ENCODE data around the gene EXOSC5. TPM values are rescaled to one million over a fixed set of nuclear protein-coding genes. Genes with fewer than 3 reads are reported as not detected.
A peak's percentile ranks its signal among the peaks of the same experiment; 100 is the strongest.
"Not testable (repeated sequence)": the region's sequence is repeated elsewhere in the genome, so short reads cannot be mapped to it uniquely, and the experiment has no call there.

Gene EXOSC5
- total RNA-seq, 2 experiments from 2014 or later = 20.9 to 25.9 TPM

DNA sequence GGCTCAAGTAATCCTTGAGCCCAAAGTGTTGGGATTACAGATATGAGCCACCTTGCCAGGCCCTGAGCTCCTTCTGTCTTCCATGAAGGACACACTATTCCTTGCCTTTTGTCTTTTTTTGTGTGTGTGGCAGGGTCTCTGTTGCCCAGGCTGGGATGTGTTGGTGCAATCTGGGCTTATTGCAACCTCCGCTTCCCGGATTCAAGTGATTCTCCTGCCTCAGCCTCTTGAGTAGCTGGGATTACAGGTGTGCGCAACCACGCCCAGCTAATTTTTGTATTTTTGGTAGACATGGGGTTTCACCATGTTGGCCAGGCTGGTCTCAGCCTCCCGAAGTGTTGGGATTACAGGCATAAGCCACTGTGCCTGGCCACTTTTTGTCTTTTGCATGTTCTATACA is 11.7 kb upstream of the EXOSC5 start:
- not testable (repeated sequence) for H3K36me3 Mint-ChIP-seq; DNase-seq; H3K9me3 Mint-ChIP-seq; H3K4me3 Mint-ChIP-seq; H3K27ac Mint-ChIP-seq; H3K27me3 Mint-ChIP-seq; ATAC-seq (ENCODE audit: low read depth)
- H3K4me1 Mint-ChIP-seq = peaks cover 16% of the 10 kb centered on the region
- POLR2A ChIA-PET = interaction anchor here (1.3 kb wide), 1 partner anchor 10 kb away, joined by 3 read pairs; no protein-coding TSS in a partner anchor

DNA sequence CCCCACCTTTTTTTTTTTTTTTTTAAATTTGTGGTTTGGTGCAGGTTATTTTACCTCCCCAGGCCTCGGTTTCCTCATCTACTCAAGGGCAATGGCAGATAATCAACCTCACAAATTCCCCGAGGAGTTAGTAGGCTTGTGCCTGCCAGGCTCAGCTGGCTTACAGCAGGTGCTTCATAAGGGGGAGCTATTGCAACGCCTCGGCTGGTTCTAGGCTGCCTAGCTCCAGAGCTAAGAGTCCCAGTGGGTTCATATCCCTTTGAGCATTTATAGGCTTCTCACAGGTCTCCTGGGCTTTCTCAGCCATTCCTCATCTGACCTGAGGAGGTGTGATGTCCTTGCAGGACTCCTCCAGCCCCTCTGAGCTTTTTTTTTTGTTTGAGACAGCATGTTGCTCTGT is 11.1 kb upstream of the EXOSC5 start:
- ATAC-seq (ENCODE audit: low read depth) (no peak), DNase-seq (no peak)
- no peak overlapping the region for H3K27ac Mint-ChIP-seq
- no peaks in the 10 kb centered on the region for H3K9me3 Mint-ChIP-seq
- no peaks in the 10 kb centered on the region for H3K27me3 Mint-ChIP-seq
- POLR2A ChIA-PET = interaction anchor here (0.9 to 1.3 kb wide), 2 partner anchors 10 to 32 kb away, joined by 3 read pairs; partner anchors contain the start of gene DMAC2
- H3K36me3 Mint-ChIP-seq = peaks cover 6% of the 10 kb centered on the region
- peaks cover 18% of the 10 kb centered on the region for H3K4me1 Mint-ChIP-seq
- no peak overlapping the region for H3K4me3 Mint-ChIP-seq

DNA sequence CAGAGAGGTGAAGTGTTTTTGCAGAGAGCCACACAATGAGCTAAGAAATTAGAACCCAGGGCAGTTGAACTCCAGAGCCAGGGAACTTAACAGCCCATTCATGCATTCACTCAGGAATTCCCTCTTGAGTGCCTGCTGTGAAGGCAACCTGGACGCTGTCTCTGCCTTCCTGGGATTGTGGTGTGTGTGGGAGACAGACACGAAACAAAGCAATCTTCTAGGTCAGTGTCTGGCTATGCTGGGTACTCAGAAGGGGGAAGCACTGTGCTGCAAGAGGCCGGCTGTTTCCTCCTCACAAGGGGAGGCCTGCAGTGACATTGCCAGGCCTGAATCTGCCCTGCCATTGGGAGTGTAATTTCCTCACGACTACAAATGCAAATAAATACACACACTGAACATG is 10.1 kb upstream of the EXOSC5 start:
- DNase-seq (no peak), ATAC-seq (ENCODE audit: low read depth) (no peak)
- Mint-ChIP-seq H3K36me3 (peaks cover 7% of the 10 kb centered on the region), H3K27ac (no peak overlapping the region), H3K4me3 (no peak overlapping the region), H3K27me3 (no peaks in the 10 kb centered on the region), H3K9me3 (no peaks in the 10 kb centered on the region), H3K4me1 (peaks cover 18% of the 10 kb centered on the region)
- POLR2A ChIA-PET = no interaction called here

DNA sequence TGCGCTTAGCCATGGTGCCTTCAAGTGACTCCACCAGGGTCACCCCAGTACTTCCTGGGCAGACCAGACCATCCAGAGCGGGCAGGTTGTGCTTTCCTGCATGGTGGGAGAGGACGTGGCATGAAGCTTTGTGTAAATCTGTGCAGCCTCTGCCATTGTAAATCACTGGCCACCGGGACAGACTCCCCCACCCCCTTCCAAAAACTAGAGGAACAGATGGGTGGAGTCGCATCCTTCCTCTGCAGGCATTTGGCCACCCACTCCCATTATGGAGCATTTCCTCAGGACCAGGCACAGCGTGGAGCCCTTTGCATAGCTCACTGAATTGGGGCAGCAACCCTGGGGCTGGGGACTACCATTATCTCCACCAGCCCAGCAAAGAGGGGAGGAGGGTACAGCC is 8.6 kb upstream of the EXOSC5 start:
- no peaks in the 10 kb centered on the region for H3K27me3 Mint-ChIP-seq
- DNase-seq = no peak
- no peak overlapping the region for H3K27ac Mint-ChIP-seq
- POLR2A ChIA-PET = interaction anchor here (1.2 kb wide), 1 partner anchor 12 kb away, joined by 3 read pairs; no protein-coding TSS in a partner anchor
- H3K4me1 Mint-ChIP-seq = peaks cover 15% of the 10 kb centered on the region
- no peak overlapping the region for H3K4me3 Mint-ChIP-seq
- peaks cover 8% of the 10 kb centered on the region for H3K36me3 Mint-ChIP-seq
- H3K9me3 Mint-ChIP-seq = no peaks in the 10 kb centered on the region
- no peak for ATAC-seq (ENCODE audit: low read depth)

DNA sequence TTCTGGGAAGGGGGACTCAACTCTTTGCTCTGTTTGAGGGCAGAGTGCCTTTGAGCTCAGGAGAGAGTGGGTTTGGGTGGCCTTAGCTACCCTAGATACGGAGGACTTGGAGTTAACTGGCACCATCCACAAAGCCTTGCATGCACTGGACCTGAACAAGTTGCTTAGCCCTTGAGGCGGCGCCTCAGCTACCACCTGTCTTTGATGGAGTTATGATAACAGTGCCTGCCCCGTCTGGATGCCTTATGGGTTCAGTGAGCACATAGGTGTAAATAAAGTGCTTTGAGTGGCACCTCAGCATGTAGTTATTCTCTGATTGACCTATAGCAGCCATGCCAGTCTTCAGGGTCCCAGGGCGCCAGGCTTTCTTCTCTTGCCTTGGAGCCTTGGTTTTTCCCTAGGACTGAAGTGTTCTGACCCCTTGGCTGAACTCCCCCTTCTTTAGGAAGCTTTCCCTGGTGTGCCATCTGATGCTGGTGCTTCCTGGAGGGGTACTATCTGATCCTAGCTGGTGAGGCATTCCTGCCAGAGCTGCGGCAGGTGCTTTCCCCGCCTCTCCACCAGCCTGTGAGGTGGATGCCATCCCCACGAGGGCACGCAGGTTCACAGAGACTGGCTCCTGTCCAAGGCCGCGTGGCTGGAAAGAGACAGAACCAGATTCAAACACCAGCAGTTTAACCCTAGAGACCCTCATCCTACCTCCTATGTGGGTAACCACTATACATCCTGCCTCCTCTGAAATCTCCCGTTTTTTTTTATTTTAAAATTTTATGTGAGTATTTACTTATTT is 6.2 kb upstream of the EXOSC5 start:
- POLR2A ChIA-PET = no interaction called here
- Mint-ChIP-seq H3K27ac (no peak overlapping the region), H3K4me3 (no peak overlapping the region), H3K36me3 (peaks cover 6% of the 10 kb centered on the region), H3K9me3 (no peaks in the 10 kb centered on the region), H3K27me3 (no peaks in the 10 kb centered on the region), H3K4me1 (peaks cover 12% of the 10 kb centered on the region)
- DNase-seq (no peak), ATAC-seq (ENCODE audit: low read depth) (no peak)

DNA sequence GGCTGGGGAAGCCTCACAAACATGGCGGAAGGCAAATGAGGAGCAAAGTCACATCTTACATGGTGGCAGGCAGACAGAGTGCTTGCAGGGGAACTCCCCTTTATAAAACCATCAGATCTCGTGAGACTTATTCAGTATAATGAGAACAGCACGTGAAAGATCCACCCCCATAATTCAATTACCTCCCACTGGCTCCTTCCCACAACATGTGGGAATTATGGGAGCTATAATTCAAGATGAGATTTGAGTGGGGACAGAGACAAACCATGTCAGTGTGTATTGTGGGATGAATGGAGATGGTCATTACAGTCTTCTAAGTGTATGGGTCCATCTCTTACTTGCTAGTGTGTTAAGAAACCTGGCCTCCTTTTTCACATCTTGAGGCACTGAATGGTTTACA is 4.9 kb upstream of the EXOSC5 start:
- Mint-ChIP-seq H3K27me3 (no peaks in the 10 kb centered on the region), H3K36me3 (peaks cover 6% of the 10 kb centered on the region), H3K27ac (no peak overlapping the region), H3K4me1 (peaks cover 17% of the 10 kb centered on the region), H3K9me3 (no peaks in the 10 kb centered on the region), H3K4me3 (no peak overlapping the region)
- DNase-seq (no peak), ATAC-seq (ENCODE audit: low read depth) (no peak)
- POLR2A ChIA-PET = no interaction called here

DNA sequence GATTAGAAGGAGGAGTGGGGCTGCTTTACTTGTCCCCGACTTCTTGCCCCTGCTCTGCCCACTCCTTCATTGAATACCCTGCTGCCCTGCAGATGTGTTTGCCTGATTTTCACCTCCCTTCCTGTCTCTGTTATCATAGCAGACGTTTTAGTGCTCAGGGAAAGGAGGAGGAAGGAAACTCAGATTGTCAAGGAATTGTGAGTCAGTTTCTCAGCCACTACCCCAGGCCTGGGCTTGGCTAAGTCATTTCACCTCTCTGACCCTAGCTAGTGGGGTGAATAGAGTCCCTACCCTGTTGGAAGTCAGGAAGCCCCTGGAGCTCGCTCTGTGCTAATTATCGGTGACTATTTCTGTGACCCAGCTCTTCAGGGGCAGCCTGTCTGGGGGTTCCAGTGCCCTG is 4.3 kb upstream of the EXOSC5 start:
- H3K36me3 Mint-ChIP-seq = peaks cover 6% of the 10 kb centered on the region
- H3K4me1 Mint-ChIP-seq = peaks cover 18% of the 10 kb centered on the region
- no peak overlapping the region for H3K4me3 Mint-ChIP-seq
- DNase-seq = no peak
- no peak overlapping the region for H3K27ac Mint-ChIP-seq
- H3K27me3 Mint-ChIP-seq = no peaks in the 10 kb centered on the region
- no peaks in the 10 kb centered on the region for H3K9me3 Mint-ChIP-seq
- ATAC-seq (ENCODE audit: low read depth) = no peak
- POLR2A ChIA-PET = no interaction called here

DNA sequence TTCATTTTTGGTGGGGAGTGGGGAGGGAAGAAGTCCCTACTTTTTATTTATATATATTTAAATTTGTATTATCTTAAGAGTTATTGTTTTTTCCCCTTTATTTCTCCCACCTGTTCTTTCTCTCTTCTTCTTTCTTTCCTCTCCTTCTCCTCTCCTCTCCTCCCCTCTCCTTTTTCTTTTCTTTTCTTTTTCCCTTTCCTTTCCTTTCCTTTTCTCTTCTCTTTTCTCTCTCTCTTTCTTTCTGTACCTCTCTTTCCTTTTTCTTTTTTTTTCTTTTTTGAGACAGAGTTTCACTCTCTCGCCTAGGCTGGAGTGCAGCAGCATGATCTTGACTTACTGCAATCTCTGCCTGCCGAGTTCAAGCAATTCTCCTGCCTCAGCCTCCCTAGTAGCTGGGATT is 2.4 kb upstream of the EXOSC5 start:
- Mint-ChIP-seq H3K9me3 (no peaks in the 10 kb centered on the region), H3K36me3 (peaks cover 6% of the 10 kb centered on the region), H3K4me3 (peak overlapping the region; percentile 41), H3K4me1 (peaks cover 28% of the 10 kb centered on the region), H3K27me3 (no peaks in the 10 kb centered on the region), H3K27ac (no peak overlapping the region)
- DNase-seq (no peak), ATAC-seq (ENCODE audit: low read depth) (no peak)
- POLR2A ChIA-PET = interaction anchor here (0.6 kb wide), 1 partner anchor 11 kb away, joined by 3 read pairs; no protein-coding TSS in a partner anchor

DNA sequence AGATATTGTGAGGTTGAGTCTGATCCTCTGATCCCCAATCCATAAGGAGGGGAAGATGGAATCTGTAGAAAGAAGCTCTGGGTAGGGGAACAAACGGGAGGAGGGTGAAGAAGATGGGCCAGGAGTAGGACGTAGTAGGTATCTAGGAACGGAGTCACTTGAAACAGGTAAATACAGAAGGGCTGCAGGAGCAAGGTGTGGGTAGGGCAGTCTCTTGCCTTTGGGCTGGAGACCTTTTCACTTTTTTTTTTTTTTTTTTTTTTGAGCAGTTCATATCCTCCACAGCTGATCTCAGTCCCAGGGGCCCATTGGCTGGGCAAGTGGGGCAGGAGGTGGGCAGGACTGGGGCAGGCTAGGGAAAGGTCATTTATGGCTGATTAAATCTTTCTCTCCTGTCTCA is 1.9 kb upstream of the EXOSC5 start:
- DNase-seq (no peak), ATAC-seq (ENCODE audit: low read depth) (no peak)
- Mint-ChIP-seq H3K4me3 (peak overlapping the region; percentile 97), H3K27ac (no peak overlapping the region), H3K9me3 (no peaks in the 10 kb centered on the region), H3K4me1 (peaks cover 28% of the 10 kb centered on the region), H3K36me3 (peaks cover 6% of the 10 kb centered on the region), H3K27me3 (no peaks in the 10 kb centered on the region)
- POLR2A ChIA-PET = interaction anchor here (0.6 to 1.1 kb wide), 3 partner anchors 9 to 35 kb away, joined by 3 to 4 read pairs (median 3); partner anchors contain the start of gene B9D2

DNA sequence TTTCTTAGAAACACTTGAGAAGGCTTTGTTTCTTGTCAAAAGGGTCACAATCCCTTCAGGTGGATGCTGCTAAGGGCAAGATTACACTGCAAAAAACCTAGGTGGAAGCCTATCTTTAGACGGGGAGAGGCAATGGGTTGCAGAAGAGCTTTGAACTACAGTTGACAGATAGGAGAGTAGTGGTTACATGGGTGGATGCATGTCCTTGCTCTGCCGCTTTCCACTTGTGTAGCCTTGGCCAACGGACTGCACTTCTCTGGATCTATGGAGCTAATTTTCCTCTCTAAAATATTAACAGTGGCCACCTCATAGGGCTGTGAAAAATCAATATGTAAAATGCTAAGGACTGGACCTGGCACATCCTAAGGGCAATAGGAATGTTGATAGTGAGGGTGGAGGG is 1.4 kb upstream of the EXOSC5 start:
- H3K36me3 Mint-ChIP-seq = peaks cover 7% of the 10 kb centered on the region
- peaks cover 28% of the 10 kb centered on the region for H3K4me1 Mint-ChIP-seq
- POLR2A ChIA-PET = interaction anchor here (0.8 to 1.1 kb wide), 2 partner anchors 10 to 35 kb away, joined by 3 to 4 read pairs; partner anchors contain the start of gene B9D2
- H3K9me3 Mint-ChIP-seq = no peaks in the 10 kb centered on the region
- peak overlapping the region; percentile 98 for H3K27ac Mint-ChIP-seq
- no peaks in the 10 kb centered on the region for H3K27me3 Mint-ChIP-seq
- ATAC-seq (ENCODE audit: low read depth) (no peak), DNase-seq (no peak)
- peak overlapping the region; percentile 97 for H3K4me3 Mint-ChIP-seq

DNA sequence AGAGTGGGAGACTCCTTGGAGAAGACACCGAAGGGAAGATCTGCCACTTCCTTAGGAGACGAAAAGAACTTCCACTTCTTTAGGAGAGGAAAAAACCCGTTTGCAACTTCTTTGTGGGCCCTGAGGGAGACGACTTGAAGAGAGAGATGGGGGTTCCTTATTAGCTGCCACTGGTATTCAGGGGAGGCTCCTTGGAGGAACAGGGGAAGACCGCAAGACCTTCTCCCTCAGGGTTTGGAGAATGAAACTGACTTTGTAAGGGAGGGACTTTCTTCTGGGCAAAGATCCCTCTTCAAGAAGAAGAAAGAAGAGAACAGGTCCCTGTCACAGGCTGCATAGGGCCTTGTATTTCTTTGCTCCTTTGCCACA is 875 bp upstream of the EXOSC5 start:
- ATAC-seq (ENCODE audit: low read depth) = no peak
- POLR2A ChIA-PET = interaction anchor here (1.1 kb wide), 1 partner anchor 10 kb away, joined by 3 read pairs; no protein-coding TSS in a partner anchor
- H3K4me3 Mint-ChIP-seq = peak overlapping the region; percentile 97

DNA sequence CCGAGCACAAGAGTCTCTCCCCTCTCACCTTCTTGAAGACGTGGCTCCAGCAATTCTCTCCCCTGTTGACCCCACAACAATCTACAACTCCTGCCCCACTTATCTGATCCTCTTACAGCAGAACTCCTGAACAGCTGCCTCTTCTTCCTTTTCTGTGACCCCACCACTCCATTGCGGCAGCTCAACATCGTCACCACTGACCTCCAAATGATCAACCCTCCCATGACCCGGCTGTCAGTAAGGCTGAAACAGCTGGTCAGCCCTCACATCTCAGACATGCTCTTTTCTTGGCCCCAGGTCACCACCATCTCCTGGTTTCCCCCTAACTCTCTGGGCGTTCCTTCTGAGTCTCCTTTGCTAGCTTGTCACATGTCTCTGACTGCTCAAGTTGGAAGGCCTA is 1.8 kb downstream of the EXOSC5 start:
- POLR2A ChIA-PET = no interaction called here
- no peak for ATAC-seq (ENCODE audit: low read depth)

More for the DNA sequence above, 875 bp upstream of the EXOSC5 start:
- no peaks in the 10 kb centered on the region for H3K27me3 Mint-ChIP-seq
- H3K4me1 Mint-ChIP-seq = peaks cover 26% of the 10 kb centered on the region
- peaks cover 7% of the 10 kb centered on the region for H3K36me3 Mint-ChIP-seq
- peak overlapping the region; percentile 98 for H3K27ac Mint-ChIP-seq
- no peak for DNase-seq
- no peaks in the 10 kb centered on the region for H3K9me3 Mint-ChIP-seq

DNA sequence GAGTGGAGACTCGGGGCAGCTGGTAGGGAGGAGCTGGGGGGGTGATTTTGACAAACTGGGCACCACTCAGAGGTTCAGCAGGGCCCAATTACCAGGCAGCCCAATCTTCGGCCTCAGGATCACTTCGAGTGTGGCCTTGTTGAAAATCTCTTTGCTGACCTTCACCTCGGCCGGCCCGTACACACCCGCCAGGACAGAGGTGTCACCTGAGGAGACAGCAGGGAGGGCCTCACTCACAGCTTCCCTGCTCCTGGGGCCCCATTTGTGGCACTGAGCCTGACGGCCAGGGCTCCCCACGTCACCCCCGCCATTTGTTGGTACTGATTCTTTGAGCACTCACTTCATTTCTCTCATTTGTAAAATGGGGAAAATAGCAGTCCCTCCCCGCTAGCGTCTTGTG is 4.4 kb downstream of the EXOSC5 start:
- H3K27ac Mint-ChIP-seq = no peak overlapping the region
- DNase-seq (no peak), ATAC-seq (ENCODE audit: low read depth) (no peak)
- H3K9me3 Mint-ChIP-seq = no peaks in the 10 kb centered on the region
- POLR2A ChIA-PET = interaction anchor here (0.7 to 1.4 kb wide), 2 partner anchors 29 to 496 kb away, joined by 3 read pairs; no protein-coding TSS in a partner anchor
- H3K27me3 Mint-ChIP-seq = no peaks in the 10 kb centered on the region
- peaks cover 7% of the 10 kb centered on the region for H3K36me3 Mint-ChIP-seq
- H3K4me1 Mint-ChIP-seq = peaks cover 10% of the 10 kb centered on the region
- no peak overlapping the region for H3K4me3 Mint-ChIP-seq

More for the DNA sequence above, 1.8 kb downstream of the EXOSC5 start:
- no peaks in the 10 kb centered on the region for H3K9me3 Mint-ChIP-seq
- H3K36me3 Mint-ChIP-seq = peaks cover 4% of the 10 kb centered on the region
- peaks cover 26% of the 10 kb centered on the region for H3K4me1 Mint-ChIP-seq
- no peak for DNase-seq
- peak overlapping the region; percentile 1 for H3K27ac Mint-ChIP-seq
- no peaks in the 10 kb centered on the region for H3K27me3 Mint-ChIP-seq
- H3K4me3 Mint-ChIP-seq = peak overlapping the region; percentile 97

DNA sequence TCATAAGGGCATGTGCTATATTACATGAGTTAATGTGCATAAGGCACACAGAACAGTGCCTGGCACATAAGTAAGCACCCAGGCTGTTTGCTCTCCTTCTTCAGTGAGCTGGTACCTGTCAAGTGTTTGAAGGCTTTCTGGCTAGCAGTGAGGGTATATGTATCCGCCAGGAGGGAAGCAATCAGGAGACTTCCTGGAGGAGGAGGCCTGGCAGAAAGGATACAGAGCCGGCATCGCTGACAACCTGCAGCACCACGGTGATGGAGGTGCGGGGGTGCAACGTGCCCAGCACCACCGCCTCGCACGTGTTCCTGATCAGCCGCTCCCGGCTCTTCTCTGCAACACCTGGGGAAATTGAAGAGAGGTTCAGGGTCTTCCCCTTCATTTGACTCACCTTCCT is 5.5 kb downstream of the EXOSC5 start:
- H3K36me3 Mint-ChIP-seq = peaks cover 7% of the 10 kb centered on the region

More for the DNA sequence above, 5.5 kb downstream of the EXOSC5 start:
- Mint-ChIP-seq H3K27ac (no peak overlapping the region), H3K4me1 (peaks cover 10% of the 10 kb centered on the region), H3K9me3 (no peaks in the 10 kb centered on the region), H3K4me3 (no peak overlapping the region), H3K27me3 (no peaks in the 10 kb centered on the region)
- ATAC-seq (ENCODE audit: low read depth) (no peak), DNase-seq (no peak)
- POLR2A ChIA-PET = interaction anchor here (0.6 kb wide), 1 partner anchor 12 kb away, joined by 3 read pairs; no protein-coding TSS in a partner anchor

All from activated naive CD8-positive, alpha-beta T cell treated with anti-CD3 and anti-CD28 coated beads, Interleukin-2, amount 10 ng/mL, durations not matched to agents 7 days and 5 days (primary cell).